NCI-H774 (cell line): ENCODE results near the gene PHF13.

ENCODE experiments used
- DNase-seq: peaks from one replicate; lab custom pipeline; 2025; lab: John Stamatoyannopoulos, UW

The PHF13 gene

GRCh38 chr1:6613361-6614018 lies at the start of gene PHF13:
PHF13 (plus strand) TSS chr1:6613731; CDS start chr1:6614067, 336 bp downstream.
- peak; percentile 90 for DNase-seq

- no peak for DNase-seq
Measured at GRCh38 chr1:6569033-6569432, 44.5 kb upstream of the PHF13 start.

- DNase-seq: no peak
Measured at GRCh38 chr1:6570100-6570499, 43.4 kb upstream of the PHF13 start.

GRCh38 chr1:6570987-6571386 lies 42.5 kb upstream of the PHF13 start:
- DNase-seq: no peak

- DNase-seq: no peak
Measured at GRCh38 chr1:6572653-6573383, 40.7 kb upstream of the PHF13 start.

- DNase-seq: no peak
Measured at GRCh38 chr1:6574025-6574620, 39.4 kb upstream of the PHF13 start.

GRCh38 chr1:6574818-6575217 lies 38.7 kb upstream of the PHF13 start:
- DNase-seq: no peak

- DNase-seq: no peak
Measured at GRCh38 chr1:6577831-6578525, 35.6 kb upstream of the PHF13 start.

GRCh38 chr1:6578624-6579373 lies 34.7 kb upstream of the PHF13 start:
- DNase-seq: no peak

GRCh38 chr1:6579374-6580118 lies 34.0 kb upstream of the PHF13 start, which contains the start of gene ZBTB48:
ZBTB48 (plus strand) TSS chr1:6579994; CDS start chr1:6580610, 616 bp downstream.
- DNase-seq: peak; percentile 89

- no peak for DNase-seq
Measured at GRCh38 chr1:6580119-6580592, 33.4 kb upstream of the PHF13 start.

GRCh38 chr1:6580593-6581409 lies 32.7 kb upstream of the PHF13 start:
- no peak for DNase-seq

GRCh38 chr1:6581561-6582305 lies 31.8 kb upstream of the PHF13 start:
- DNase-seq: no peak

- DNase-seq: no peak
Measured at GRCh38 chr1:6582370-6582769, 31.2 kb upstream of the PHF13 start.

GRCh38 chr1:6584126-6585080 lies 29.1 kb upstream of the PHF13 start:
- DNase-seq: no peak

GRCh38 chr1:6585081-6585722 lies 28.3 kb upstream of the PHF13 start:
- no peak for DNase-seq

GRCh38 chr1:6585841-6586240 lies 27.7 kb upstream of the PHF13 start:
- DNase-seq: no peak

GRCh38 chr1:6586404-6586816 lies 27.1 kb upstream of the PHF13 start:
- no peak for DNase-seq
